ENCODE data around the gene GPR39. TPM values are rescaled to one million over a fixed set of nuclear protein-coding genes. Genes with fewer than 3 reads are reported as not detected.

The GPR39 gene
- total RNA-seq, 1 experiment from 2014 or later: 0.50 TPM

- Mint-ChIP-seq H3K36me3 (ENCODE audit: insufficient read depth in 1 of 3, low read depth in 3 of 3) (0 out of 7 replicates have a peak, but pooled peaks cover 0 to 3% (median 0%) of the 10 kb centered on the region in 3 experiments), H3K27ac (no peak overlapping the region), H3K9me3 (peaks cover 0 to 4% of the 10 kb centered on the region in 2 experiments; a peak in 3 of 5 replicates), H3K4me1 (no peaks in the 10 kb centered on the region), H3K27me3 (ENCODE audit: low read depth) (no peaks in the 10 kb centered on the region; the same call in 1 of the 2 replicates), H3K4me3 (no peak overlapping the region)
- Histone ChIP-seq H2BK12ac (ENCODE audit: insufficient read length, low read depth, low read length) (no peak overlapping the region), H3K4ac (ENCODE audit: low read depth, low read length) (no peak overlapping the region), H3K4me1 (ENCODE audit: insufficient read depth, low read length) (no peaks in the 10 kb centered on the region), H3K23me2 (ENCODE audit: insufficient read length, low read depth, low read length, poor library complexity, severe bottlenecking) (no peaks in the 10 kb centered on the region), H2BK15ac (ENCODE audit: low read depth, low read length) (no peak overlapping the region), H4K5ac (ENCODE audit: insufficient read length, low read depth, low read length) (no peak overlapping the region), H4K20me1 (ENCODE audit: control insufficient read depth, insufficient read depth, insufficient read length) (no peaks in the 10 kb centered on the region), H3T11ph (ENCODE audit: low read length) (no peak overlapping the region), H4K91ac (ENCODE audit: insufficient read length, low read depth, low read length) (no peak overlapping the region), H2AK5ac (ENCODE audit: insufficient read length, low read length) (no peak overlapping the region), H3K18ac (ENCODE audit: insufficient read length, low read depth, low read length) (no peak overlapping the region), H3K23ac (ENCODE audit: insufficient read length, low read depth, low read length) (no peak overlapping the region), H3K27me3 (ENCODE audit: insufficient read depth, low read length) (no peaks in the 10 kb centered on the region), H3K27ac (ENCODE audit: insufficient read length, low read depth, low read length) (no peak overlapping the region), H4K8ac (replicated peaks; ENCODE audit: insufficient read length, low read depth, low read length) (no peak overlapping the region), H3K4me2 (ENCODE audit: insufficient read depth, insufficient read length, low read length) (no peak overlapping the region), H3K56ac (ENCODE audit: insufficient read length, low read depth, low read length) (no peak overlapping the region), H3K9me3 (ENCODE audit: control insufficient read depth, low read depth, low read length) (no peaks in the 10 kb centered on the region), H3K9ac (ENCODE audit: extremely low read depth, insufficient read length, low read length) (no peak overlapping the region), H3K79me1 (ENCODE audit: insufficient read depth, low read depth, low read length, poor library complexity, severe bottlenecking) (no peaks in the 10 kb centered on the region), H2BK5ac (ENCODE audit: insufficient read length, low read length) (no peak overlapping the region), H2AFZ (ENCODE audit: low read length) (no peak overlapping the region), H3K14ac (ENCODE audit: insufficient read depth, low read length) (no peak overlapping the region), H2BK120ac (ENCODE audit: low read depth, low read length, poor library complexity, severe bottlenecking) (no peak overlapping the region), H2BK20ac (ENCODE audit: low read depth, low read length, poor library complexity, severe bottlenecking) (no peak overlapping the region), H3K79me2 (ENCODE audit: insufficient read depth, low read length) (no peaks in the 10 kb centered on the region)
- no peak for TF ChIP-seq CTCF (conservative IDR thresholded peaks at IDR 0.05)
- no peak for DNase-seq
- no CpG with 5 or more reads among the region's 5 CpGs for WGBS (ENCODE audit: extremely low coverage, insufficient read length, low lambda C conversion rate)
These were observed 10.1 kb downstream of the GPR39 start for GRCh38 chr2:132426656-132427055.

All from H9 (cell line).